SK-N-SH (cell line): Measurements from ENCODE around the gene PTGDS.

Source experiments
- RCOR1 ChIP-seq: fragments of 150-350 bp; IDR thresholded peaks from 2 replicates; pipeline ENCODE4 v1.6.1; 2017; ENCODE audit warnings: antibody characterized with exemption, low read length
- TF ChIP-seq, protein P1 (sequence below): IDR thresholded peaks from 2 replicates; pipeline ENCODE4 v1.4.0; 2012; ENCODE audit warnings: low read depth
- TF ChIP-seq, protein P2 (sequence below): fragments of 200-600 bp; sonication (generic); IDR thresholded peaks from 2 replicates; pipeline ENCODE4 v1.6.1; 2017; ENCODE audit warnings: antibody characterized with exemption, mild to moderate bottlenecking, moderate library complexity
- TF ChIP-seq, protein P3 (sequence below): IDR thresholded peaks from 2 replicates; pipeline ENCODE4 v1.6.1; 2012; ENCODE audit warnings: mild to moderate bottlenecking, low read depth, low read length, moderate library complexity
- TF ChIP-seq, protein P4 (sequence below): IDR thresholded peaks from 2 replicates; pipeline ENCODE4; 2012

DNA sequence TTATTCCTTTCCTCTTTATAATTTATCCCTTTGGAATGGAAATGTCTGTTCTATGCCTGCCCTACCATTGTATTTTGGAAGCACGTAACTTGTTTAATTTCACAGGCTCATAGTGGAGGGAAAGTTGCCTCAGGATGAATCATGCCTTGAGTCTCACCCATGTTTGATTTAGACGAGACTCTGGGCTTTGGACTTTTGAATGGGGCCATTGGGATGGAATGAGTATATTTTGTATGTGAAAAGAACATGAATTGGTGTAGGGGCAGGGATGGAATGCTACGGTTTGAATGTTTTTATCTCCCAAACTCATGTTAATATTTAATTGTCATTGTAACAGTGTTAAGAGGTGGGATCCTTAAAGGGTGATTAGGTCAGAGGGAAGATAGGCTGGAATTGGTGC lies 43.0 kb upstream of the PTGDS start:
- TF ChIP-seq, protein P1, sequence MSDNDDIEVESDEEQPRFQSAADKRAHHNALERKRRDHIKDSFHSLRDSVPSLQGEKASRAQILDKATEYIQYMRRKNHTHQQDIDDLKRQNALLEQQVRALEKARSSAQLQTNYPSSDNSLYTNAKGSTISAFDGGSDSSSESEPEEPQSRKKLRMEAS = no peak
- no peak for TF ChIP-seq RCOR1
- TF ChIP-seq, protein P2, sequence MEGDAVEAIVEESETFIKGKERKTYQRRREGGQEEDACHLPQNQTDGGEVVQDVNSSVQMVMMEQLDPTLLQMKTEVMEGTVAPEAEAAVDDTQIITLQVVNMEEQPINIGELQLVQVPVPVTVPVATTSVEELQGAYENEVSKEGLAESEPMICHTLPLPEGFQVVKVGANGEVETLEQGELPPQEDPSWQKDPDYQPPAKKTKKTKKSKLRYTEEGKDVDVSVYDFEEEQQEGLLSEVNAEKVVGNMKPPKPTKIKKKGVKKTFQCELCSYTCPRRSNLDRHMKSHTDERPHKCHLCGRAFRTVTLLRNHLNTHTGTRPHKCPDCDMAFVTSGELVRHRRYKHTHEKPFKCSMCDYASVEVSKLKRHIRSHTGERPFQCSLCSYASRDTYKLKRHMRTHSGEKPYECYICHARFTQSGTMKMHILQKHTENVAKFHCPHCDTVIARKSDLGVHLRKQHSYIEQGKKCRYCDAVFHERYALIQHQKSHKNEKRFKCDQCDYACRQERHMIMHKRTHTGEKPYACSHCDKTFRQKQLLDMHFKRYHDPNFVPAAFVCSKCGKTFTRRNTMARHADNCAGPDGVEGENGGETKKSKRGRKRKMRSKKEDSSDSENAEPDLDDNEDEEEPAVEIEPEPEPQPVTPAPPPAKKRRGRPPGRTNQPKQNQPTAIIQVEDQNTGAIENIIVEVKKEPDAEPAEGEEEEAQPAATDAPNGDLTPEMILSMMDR = no peak
- TF ChIP-seq, protein P3, sequence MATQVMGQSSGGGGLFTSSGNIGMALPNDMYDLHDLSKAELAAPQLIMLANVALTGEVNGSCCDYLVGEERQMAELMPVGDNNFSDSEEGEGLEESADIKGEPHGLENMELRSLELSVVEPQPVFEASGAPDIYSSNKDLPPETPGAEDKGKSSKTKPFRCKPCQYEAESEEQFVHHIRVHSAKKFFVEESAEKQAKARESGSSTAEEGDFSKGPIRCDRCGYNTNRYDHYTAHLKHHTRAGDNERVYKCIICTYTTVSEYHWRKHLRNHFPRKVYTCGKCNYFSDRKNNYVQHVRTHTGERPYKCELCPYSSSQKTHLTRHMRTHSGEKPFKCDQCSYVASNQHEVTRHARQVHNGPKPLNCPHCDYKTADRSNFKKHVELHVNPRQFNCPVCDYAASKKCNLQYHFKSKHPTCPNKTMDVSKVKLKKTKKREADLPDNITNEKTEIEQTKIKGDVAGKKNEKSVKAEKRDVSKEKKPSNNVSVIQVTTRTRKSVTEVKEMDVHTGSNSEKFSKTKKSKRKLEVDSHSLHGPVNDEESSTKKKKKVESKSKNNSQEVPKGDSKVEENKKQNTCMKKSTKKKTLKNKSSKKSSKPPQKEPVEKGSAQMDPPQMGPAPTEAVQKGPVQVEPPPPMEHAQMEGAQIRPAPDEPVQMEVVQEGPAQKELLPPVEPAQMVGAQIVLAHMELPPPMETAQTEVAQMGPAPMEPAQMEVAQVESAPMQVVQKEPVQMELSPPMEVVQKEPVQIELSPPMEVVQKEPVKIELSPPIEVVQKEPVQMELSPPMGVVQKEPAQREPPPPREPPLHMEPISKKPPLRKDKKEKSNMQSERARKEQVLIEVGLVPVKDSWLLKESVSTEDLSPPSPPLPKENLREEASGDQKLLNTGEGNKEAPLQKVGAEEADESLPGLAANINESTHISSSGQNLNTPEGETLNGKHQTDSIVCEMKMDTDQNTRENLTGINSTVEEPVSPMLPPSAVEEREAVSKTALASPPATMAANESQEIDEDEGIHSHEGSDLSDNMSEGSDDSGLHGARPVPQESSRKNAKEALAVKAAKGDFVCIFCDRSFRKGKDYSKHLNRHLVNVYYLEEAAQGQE = no peak
- TF ChIP-seq, protein P4, sequence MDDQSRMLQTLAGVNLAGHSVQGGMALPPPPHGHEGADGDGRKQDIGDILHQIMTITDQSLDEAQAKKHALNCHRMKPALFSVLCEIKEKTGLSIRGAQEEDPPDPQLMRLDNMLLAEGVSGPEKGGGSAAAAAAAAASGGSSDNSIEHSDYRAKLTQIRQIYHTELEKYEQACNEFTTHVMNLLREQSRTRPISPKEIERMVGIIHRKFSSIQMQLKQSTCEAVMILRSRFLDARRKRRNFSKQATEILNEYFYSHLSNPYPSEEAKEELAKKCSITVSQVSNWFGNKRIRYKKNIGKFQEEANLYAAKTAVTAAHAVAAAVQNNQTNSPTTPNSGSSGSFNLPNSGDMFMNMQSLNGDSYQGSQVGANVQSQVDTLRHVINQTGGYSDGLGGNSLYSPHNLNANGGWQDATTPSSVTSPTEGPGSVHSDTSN = no peak
